ENCODE results near the gene EXOC2. TPM values are rescaled to one million over a fixed set of nuclear protein-coding genes. Genes with fewer than 3 reads are reported as not detected.

EXOC2 gene
- total RNA-seq, 4 donors from 2014 or later: 18.1 to 32.3 (median 21.6) TPM

DNA sequence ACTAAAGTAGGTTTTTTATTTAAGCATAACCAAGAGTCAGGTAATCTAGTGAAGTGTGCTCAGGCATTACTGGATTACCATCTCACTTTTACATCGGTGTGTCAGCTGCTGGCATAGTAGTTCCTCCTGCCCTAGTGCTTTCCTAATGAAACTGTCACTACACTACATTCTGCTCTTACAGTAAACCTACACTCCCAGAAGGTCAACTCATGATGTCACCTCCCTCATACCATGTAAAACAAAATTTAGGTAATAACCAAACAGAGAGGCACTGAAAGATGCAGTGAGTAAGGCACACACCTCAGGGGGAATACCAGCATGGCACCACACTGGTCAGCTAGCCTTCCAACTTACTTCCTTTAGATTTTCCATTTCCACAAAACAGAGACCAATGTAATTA, 59.3 kb downstream of the EXOC2 start:
- ATAC-seq (ENCODE audit: low FRiP score): no peak
- TF ChIP-seq, protein P1, sequence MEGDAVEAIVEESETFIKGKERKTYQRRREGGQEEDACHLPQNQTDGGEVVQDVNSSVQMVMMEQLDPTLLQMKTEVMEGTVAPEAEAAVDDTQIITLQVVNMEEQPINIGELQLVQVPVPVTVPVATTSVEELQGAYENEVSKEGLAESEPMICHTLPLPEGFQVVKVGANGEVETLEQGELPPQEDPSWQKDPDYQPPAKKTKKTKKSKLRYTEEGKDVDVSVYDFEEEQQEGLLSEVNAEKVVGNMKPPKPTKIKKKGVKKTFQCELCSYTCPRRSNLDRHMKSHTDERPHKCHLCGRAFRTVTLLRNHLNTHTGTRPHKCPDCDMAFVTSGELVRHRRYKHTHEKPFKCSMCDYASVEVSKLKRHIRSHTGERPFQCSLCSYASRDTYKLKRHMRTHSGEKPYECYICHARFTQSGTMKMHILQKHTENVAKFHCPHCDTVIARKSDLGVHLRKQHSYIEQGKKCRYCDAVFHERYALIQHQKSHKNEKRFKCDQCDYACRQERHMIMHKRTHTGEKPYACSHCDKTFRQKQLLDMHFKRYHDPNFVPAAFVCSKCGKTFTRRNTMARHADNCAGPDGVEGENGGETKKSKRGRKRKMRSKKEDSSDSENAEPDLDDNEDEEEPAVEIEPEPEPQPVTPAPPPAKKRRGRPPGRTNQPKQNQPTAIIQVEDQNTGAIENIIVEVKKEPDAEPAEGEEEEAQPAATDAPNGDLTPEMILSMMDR (IDR thresholded peaks at IDR 0.05): no peak
- no peak for DNase-seq (ENCODE audit: low spot score)

DNA sequence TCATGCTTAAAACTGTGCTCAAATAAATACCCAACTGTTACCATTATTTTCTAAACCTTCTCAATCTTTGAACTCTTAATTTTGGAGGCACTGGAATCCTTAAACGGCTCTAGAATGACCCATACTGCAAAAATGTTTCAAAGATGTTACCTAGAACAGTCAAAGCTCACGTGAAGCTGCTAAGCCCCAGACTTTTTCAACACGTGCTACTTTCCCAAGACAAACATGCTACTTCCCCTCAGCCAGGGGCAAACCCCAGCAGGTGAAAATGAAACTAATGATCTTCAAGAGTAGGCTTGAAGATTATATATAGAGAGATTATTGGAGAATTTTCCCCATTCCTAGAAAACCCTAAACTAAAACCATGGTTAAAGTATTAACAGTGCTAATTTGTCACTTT, 64.2 kb downstream of the EXOC2 start:
- ATAC-seq (ENCODE audit: low FRiP score) (no peak), DNase-seq (ENCODE audit: low spot score) (no peak)
- TF ChIP-seq, protein P1 (IDR thresholded peaks at IDR 0.05): no peak

GRCh38 chr6:626236-626635, 66.7 kb downstream of the EXOC2 start:
- DNase-seq (ENCODE audit: low spot score) (no peak), ATAC-seq (ENCODE audit: low FRiP score) (no peak)
- TF ChIP-seq, protein P1 (IDR thresholded peaks at IDR 0.05): no peak

DNA sequence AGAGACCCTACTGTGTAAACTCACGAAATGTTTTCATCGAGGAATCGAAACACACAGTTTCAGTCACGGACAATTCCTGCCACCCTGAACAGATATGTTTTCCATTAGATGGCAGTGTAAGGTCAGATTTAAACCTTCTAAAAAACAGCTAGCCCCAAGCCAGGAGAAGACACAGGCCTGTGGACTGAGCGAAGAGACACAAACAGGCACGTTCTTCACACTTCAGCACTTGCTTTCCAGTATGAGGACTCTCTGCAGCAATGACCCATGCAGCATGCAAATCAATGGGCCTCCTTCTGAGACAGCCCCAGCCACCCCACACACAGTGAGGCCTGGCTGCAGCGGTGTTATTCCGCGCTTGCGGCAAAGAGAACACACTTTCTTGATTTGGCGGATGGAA, 68.0 kb downstream of the EXOC2 start:
- DNase-seq (ENCODE audit: low spot score) (no peak), ATAC-seq (ENCODE audit: low FRiP score) (no peak)
- TF ChIP-seq, protein P1 (IDR thresholded peaks at IDR 0.05): no peak

- TF ChIP-seq, protein P1 (IDR thresholded peaks at IDR 0.05): no peak
- DNase-seq (ENCODE audit: low spot score) (no peak), ATAC-seq (ENCODE audit: low FRiP score) (no peak)
These were observed 70.5 kb downstream of the EXOC2 start for GRCh38 chr6:622462-622861.

DNA sequence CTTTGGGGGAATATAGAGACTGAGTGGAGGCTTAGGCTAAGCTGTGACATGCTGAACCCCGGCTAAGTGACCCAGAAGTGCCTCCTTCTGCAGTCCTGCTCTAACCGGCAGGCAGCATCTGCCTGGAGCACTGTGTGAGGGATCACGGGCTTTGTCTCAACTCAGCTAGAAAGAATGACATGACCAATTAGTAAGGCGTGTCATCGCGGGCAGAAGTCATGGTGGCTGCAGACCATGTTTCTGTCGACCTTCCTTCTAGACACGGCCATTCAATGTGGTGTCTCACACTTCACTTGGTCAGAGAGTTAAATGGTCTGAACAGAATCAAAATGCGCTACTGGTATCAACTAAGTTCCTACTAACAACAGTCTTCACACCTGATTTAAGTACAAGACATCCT, 71.0 kb downstream of the EXOC2 start:
- no peak for DNase-seq (ENCODE audit: low spot score)
- no peak for ATAC-seq (ENCODE audit: low FRiP score)
- TF ChIP-seq, protein P1 (IDR thresholded peaks at IDR 0.05): no peak

- TF ChIP-seq, protein P1 (IDR thresholded peaks at IDR 0.05): no peak
- no peak for ATAC-seq (ENCODE audit: low FRiP score)
- no peak for DNase-seq (ENCODE audit: low spot score)
These were observed 72.0 kb downstream of the EXOC2 start for GRCh38 chr6:620950-621349.
